D721Med (cell line): ENCODE results near the gene TRIM62.

ENCODE experiments used
- DNase-seq: peaks from one replicate; pipeline ENCODE4 v3.0.0; 2011; ENCODE audit warnings: low spot score; ENCODE audit not compliant: insufficient read length
- FAIRE-seq: peaks from 2 replicates; lab custom pipeline; 2011; peaks lifted over from hg19 to GRCh38; lab: Jason Lieb, UNC
- TF ChIP-seq, protein P1 (sequence below): IDR thresholded peaks from 2 replicates; pipeline ENCODE4 v1.5.1; 2012; ENCODE audit warnings: mild to moderate bottlenecking, control low read depth; ENCODE audit not compliant: insufficient read depth; ENCODE audit errors: missing control alignments

Gene TRIM62

DNA sequence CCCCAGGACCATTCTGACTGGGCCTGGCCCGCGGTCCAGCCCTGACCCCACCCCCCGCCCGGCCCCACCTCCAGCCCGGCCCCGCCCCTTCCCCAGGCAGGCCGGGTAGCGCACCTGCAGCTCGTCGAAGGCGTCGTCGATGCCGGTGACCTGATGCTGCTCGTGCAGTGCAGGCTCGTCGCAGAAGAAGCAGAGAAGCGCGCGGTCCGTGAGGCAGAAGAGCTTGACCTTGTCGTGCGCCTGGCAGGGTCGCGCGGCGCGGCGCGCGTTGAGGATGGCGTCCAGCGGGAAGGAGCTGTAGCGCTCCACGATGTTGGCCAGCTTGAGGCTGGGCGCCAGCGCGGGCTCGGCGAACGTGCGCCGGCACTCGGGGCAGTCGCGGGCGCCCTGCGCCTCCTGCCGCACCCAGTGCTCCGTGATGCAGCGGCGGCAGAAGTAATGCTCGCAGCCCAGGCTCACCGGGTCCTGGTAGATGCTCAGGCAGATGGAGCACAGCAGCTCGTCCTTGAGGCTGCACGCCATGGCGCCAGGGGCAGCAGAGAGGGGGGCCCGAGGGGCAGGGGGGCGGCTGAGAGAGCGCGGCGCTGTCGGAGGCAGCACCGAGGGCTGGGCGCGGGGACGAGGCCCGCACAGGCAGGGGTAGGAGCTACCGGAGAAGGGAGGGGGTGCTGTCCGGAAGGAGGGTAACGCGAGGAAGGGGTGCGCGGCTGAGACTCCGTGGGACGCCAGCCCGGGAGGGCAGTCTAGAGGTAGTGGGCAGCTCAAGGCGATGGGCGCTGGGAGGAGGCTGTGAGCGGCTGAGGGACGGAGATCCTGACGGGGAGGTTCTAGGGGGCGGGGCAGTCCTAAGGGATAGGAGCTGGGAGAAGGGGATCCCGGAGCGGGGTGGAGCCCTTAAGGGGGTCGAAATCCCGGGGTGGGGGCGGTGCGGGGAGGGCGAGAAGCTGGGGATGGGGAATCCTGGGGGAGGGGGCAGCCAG, 642 bp downstream of the TRIM62 start:
- DNase-seq (no peak), FAIRE-seq (no peak)
- TF ChIP-seq, protein P1, sequence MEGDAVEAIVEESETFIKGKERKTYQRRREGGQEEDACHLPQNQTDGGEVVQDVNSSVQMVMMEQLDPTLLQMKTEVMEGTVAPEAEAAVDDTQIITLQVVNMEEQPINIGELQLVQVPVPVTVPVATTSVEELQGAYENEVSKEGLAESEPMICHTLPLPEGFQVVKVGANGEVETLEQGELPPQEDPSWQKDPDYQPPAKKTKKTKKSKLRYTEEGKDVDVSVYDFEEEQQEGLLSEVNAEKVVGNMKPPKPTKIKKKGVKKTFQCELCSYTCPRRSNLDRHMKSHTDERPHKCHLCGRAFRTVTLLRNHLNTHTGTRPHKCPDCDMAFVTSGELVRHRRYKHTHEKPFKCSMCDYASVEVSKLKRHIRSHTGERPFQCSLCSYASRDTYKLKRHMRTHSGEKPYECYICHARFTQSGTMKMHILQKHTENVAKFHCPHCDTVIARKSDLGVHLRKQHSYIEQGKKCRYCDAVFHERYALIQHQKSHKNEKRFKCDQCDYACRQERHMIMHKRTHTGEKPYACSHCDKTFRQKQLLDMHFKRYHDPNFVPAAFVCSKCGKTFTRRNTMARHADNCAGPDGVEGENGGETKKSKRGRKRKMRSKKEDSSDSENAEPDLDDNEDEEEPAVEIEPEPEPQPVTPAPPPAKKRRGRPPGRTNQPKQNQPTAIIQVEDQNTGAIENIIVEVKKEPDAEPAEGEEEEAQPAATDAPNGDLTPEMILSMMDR, result no peak

DNA sequence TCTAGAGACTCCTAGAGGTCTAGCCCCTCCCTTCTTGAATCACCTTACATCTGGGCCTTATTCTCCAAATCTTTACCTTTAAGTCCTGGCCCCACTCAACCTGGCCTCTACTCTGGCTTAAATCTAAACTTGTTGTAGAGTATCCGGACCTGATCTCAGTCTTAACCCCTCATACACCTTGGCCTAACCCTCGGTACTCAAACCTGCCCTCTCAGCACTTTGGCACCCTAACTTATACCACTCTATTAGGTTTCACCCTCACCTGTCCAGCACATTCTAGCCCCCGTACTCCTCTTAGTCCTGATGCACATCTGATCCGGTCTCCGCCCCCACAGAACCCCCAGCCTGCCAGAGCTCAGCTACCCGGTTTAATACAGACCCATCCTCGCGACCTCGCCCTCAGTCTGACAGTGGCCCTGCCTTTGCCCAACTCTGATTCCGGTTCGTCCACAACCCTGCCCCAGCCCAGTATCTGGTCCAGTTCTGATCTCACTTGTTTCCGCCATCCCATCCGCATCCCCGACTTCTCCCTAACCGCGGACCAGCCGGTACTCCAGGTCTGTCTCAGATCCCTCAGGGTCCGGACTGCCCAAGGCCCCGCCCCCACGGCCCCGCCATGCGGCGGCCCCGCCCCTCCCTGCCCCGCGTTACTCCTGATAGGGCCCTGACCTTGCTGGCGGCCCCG, 1.5 kb downstream of the TRIM62 start:
- TF ChIP-seq, protein P1, result no peak
- FAIRE-seq (no peak), DNase-seq (peak; percentile 92)

DNA sequence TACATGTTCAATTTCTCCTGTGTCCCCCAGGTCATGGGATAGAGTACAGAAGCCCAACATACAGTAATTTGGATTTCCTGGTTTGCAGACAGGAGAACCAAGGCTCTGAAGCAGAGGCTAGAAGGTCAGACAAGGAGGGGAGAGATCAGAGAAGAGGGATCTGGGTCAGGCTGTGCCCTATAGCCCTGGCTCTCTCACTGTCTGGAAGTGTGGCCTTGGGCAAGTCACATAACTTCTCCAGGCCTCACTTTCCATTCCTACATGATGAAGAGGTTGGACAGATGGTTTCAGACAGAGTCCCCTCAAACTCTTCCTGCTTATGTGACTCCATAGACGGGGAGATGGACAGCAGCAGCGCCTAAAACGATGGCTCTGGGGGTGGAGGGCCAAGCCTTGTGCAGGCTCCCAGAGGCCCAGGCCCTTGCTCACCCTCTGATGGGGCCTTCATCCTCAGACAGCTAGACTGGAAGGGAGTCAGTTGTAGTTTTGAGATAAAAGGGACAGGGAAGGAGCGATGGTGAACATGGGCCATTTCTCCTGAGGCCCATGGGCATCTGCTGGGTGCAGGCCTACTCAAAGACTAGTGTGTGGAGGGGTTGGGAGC, 2.9 kb downstream of the TRIM62 start:
- FAIRE-seq, result no peak
- no peak for DNase-seq
- TF ChIP-seq, protein P1, result no peak

DNA sequence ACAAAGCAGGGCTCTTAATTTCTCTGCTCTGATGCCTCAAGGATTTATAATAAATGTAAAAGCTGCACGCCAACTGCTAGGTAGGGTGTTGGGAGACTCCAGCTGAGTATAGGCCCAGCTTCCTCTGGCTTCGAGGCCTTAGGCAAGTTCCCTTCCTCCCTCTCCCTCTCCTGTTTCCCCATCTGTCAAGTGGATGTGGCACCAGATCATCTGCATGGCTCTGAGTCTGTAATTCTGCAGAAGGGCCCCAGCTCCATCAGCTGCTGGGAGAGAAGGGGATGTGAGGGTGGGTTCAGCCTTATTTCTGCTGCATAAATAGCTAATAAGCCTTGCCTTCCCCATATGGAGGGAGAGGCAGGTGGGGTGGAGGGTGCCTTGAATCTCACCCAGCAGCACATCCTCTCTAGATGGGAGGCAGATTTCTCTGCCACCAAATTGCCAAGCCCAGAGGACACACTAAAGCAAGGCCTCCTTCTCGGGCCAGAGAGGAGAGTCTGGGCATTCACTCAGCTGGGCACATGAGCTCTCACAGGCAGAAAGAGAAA, 3.8 kb downstream of the TRIM62 start:
- FAIRE-seq, result no peak
- TF ChIP-seq, protein P1, result no peak
- no peak for DNase-seq

DNA sequence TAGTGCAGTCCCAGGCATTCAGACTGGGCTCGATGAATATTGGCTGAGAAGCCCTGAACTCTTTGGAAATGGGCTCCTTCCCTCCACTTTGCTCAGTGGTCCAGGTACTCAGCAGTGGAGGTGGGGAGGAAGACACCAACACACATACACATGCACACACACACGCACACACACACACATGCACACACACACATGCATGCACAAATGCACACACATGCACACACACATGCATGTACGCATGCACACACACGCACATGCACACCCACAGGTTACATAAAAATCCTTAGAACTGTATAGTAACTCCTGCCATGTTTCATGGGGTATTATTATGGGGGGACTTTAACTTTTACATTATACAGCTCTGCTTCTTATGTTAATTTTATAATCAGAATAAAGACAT, 5.0 kb downstream of the TRIM62 start:
- FAIRE-seq (no peak), DNase-seq (no peak)
- TF ChIP-seq, protein P1, result no peak

DNA sequence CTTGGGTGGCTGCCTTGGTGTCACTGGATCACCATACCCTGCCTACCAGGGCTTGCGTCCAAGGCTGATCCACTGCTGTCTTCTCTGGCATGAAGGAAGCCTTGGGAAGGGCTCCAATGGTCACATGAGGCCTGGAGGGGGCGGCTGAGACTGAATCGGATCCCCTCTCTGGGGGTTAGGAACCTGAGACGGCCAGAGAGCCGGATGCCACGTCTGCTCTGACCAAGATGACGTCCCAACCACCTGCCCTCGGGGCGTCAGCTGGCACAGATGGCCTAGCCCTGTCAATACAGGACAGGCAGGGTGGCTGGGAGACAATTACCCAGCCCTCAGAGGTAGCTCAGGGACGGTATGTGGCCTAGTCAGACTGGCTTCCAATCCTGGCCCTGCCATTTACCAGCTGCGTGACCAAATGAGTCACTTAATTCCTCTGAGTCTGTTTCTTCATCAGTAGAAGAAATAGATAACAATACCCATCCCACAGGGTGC, 5.4 kb downstream of the TRIM62 start:
- no peak for DNase-seq
- no peak for FAIRE-seq
- TF ChIP-seq, protein P1, result no peak
